Measurements from ENCODE around the gene PPP1R16B. TPM values are rescaled to one million over a fixed set of nuclear protein-coding genes. Genes with fewer than 3 reads are reported as not detected.
"Not testable (repeated sequence)": the region's sequence is repeated elsewhere in the genome, so short reads cannot be mapped to it uniquely, and the experiment has no call there.

The PPP1R16B gene
- total RNA-seq, 2 experiments from 2014 or later: 63.6 to 67.4 TPM

- Mint-ChIP-seq H3K27ac (no peak overlapping the region), H3K36me3 (ENCODE audit: low read depth) (peaks cover 51% of the 10 kb centered on the region), H3K9me3 (no peaks in the 10 kb centered on the region), H3K27me3 (no peaks in the 10 kb centered on the region), H3K4me3 (no peak overlapping the region), H3K4me1 (peaks cover 9% of the 10 kb centered on the region)
- CTCF ChIA-PET: interaction anchor here (0.8 to 1.2 kb wide), 3 partner anchors 9 to 107 kb away, joined by 3 read pairs; no protein-coding TSS in a partner anchor
- no peak for DNase-seq
- POLR2A ChIA-PET: no interaction called here
These were observed 136.4 kb downstream of the PPP1R16B start for GRCh38 chr20:38941726-38942389.

DNA sequence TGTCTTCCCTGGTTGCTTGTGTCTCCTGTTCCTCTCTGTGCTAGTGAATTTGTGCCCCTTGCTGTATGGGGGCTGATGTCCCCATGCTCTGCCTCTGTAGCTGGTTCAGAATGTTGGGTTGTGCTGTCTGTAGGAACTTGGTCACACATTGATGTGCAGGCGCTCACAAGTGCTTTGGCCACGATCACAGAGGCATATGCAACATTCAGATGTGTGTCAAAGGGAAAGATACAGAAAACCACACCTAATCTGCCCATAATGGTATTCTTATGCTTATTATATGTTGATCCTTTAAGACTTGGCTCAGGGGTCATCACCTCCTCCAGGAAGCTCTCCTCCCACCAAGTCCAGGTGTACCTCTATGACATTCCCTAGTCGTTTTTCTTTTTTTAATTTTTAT, 139.5 kb downstream of the PPP1R16B start:
- H3K36me3 Mint-ChIP-seq (ENCODE audit: low read depth): peaks cover 65% of the 10 kb centered on the region
- ChIA-PET POLR2A (no interaction called here), CTCF (no interaction called here)
- H3K9me3 Mint-ChIP-seq: no peaks in the 10 kb centered on the region
- no peak for DNase-seq
- no peak overlapping the region for H3K27ac Mint-ChIP-seq
- H3K27me3 Mint-ChIP-seq: no peaks in the 10 kb centered on the region
- H3K4me3 Mint-ChIP-seq: no peak overlapping the region
- H3K4me1 Mint-ChIP-seq: no peaks in the 10 kb centered on the region

DNA sequence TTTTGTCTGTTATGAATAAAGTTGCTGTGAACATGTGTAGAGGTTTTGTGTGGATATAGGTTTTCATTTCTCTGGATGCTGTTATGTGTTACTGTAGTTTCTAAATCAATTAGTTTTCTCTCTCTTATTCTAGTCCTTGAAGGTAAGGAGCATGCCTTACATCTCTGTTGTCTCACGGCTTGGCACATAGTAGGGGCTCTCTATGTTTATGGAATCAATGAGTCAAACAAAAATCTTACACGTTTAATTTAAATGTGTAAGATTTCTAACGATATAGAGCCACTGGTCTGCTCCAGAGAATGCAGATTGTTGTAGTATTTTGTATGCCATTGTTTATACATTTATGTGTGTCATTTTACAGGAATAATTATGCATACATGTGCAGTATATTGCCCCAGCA, 141.3 kb downstream of the PPP1R16B start:
- Mint-ChIP-seq H3K9me3 (no peaks in the 10 kb centered on the region), H3K4me1 (no peaks in the 10 kb centered on the region), H3K27ac (no peak overlapping the region), H3K36me3 (ENCODE audit: low read depth) (peaks cover 71% of the 10 kb centered on the region), H3K27me3 (no peaks in the 10 kb centered on the region), H3K4me3 (no peak overlapping the region)
- POLR2A ChIA-PET: no interaction called here
- no peak for DNase-seq
- CTCF ChIA-PET: interaction anchor here (0.7 kb wide), 1 partner anchor 21 kb away, joined by 5 read pairs; no protein-coding TSS in a partner anchor

DNA sequence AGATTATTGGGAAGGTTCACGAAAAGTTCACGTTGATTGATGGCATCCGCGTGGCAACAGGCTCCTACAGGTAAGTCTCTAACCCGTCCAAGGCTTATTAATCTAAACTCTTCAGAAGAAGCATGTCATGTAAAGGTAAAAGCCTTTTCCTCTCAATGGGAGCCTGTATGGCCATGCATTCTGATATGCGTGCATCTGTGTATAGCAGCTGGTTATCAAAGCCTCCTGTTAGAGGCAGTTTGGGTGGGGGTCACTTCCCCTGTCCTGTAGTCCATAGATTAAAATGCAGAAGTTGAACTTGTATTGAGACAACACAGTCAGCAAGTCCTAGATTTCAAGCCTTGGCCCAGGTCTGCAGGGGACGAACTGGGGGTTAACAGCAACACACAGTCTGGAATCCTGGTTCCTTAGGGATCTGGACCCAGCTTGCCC, 142.4 kb downstream of the PPP1R16B start:
- Mint-ChIP-seq H3K27ac (no peak overlapping the region), H3K36me3 (ENCODE audit: low read depth) (peaks cover 67% of the 10 kb centered on the region), H3K4me1 (no peaks in the 10 kb centered on the region), H3K9me3 (no peaks in the 10 kb centered on the region), H3K27me3 (no peaks in the 10 kb centered on the region), H3K4me3 (no peak overlapping the region)
- ChIA-PET POLR2A (no interaction called here), CTCF (no interaction called here)
- no peak for DNase-seq

GRCh38 chr20:38950254-38950653, 144.8 kb downstream of the PPP1R16B start:
- H3K27me3 Mint-ChIP-seq: no peaks in the 10 kb centered on the region
- CTCF ChIA-PET: interaction anchor here (0.9 to 1.5 kb wide), 4 partner anchors 9 to 27 kb away, joined by 3 to 5 read pairs (median 3); partner anchors contain the start of gene FAM83D

DNA sequence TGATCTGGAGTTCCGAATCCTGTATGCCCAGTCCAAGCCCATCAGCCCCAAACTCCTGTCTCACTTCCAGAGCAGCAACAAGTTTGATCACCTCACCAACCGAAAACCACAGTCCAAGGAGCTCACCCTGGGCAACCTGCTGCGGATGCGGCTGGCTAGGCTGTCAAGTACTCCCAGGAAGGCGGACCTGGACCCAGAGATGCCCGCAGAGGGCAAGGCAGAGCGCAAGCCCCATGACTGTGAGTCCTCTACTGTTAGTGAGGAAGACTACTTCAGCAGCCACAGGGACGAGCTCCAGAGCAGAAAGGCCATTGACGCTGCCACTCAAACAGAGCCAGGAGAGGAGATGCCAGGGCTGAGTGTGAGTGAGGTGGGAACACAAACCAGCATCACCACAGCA, 146.1 kb downstream of the PPP1R16B start:
- H3K4me1 Mint-ChIP-seq: peaks cover 2% of the 10 kb centered on the region
- no peak overlapping the region for H3K27ac Mint-ChIP-seq
- no peaks in the 10 kb centered on the region for H3K27me3 Mint-ChIP-seq
- no peak overlapping the region for H3K4me3 Mint-ChIP-seq
- H3K36me3 Mint-ChIP-seq (ENCODE audit: low read depth): peaks cover 57% of the 10 kb centered on the region
- POLR2A ChIA-PET: interaction anchor here (0.7 kb wide), 1 partner anchor 11 kb away, joined by 3 read pairs; the partner anchor contains the start of gene DHX35
- no peaks in the 10 kb centered on the region for H3K9me3 Mint-ChIP-seq
- CTCF ChIA-PET: interaction anchor here (1.4 kb wide), 1 partner anchor 13 kb away, joined by 3 read pairs; no protein-coding TSS in a partner anchor
- no peak for DNase-seq

More at GRCh38 chr20:38950254-38950653, 144.8 kb downstream of the PPP1R16B start:
- H3K9me3 Mint-ChIP-seq: no peaks in the 10 kb centered on the region
- no peak for DNase-seq
- H3K36me3 Mint-ChIP-seq (ENCODE audit: low read depth): peaks cover 61% of the 10 kb centered on the region
- H3K4me1 Mint-ChIP-seq: peaks cover 2% of the 10 kb centered on the region
- H3K4me3 Mint-ChIP-seq: no peak overlapping the region
- POLR2A ChIA-PET: no interaction called here
- H3K27ac Mint-ChIP-seq: no peak overlapping the region

DNA sequence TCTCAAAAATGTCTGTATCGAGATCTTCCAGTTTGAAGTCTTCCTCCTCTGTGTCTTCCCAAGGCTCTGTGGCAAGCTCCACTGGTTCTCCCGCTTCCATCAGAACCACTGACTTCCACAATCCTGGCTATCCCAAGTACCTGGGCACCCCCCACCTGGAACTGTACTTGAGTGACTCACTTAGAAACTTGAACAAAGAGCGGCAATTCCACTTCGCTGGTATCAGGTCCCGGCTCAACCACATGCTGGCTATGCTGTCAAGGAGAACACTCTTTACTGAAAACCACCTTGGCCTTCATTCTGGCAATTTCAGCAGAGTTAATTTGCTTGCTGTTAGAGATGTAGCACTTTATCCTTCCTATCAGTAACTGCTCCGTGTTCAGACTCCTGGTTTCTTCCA, 146.7 kb downstream of the PPP1R16B start:
- H3K27ac Mint-ChIP-seq: no peak overlapping the region
- no peaks in the 10 kb centered on the region for H3K9me3 Mint-ChIP-seq
- ChIA-PET POLR2A (no interaction called here), CTCF (interaction anchor here (1.6 kb wide), 1 partner anchor 9 kb away, joined by 3 read pairs; no protein-coding TSS in a partner anchor)
- H3K36me3 Mint-ChIP-seq (ENCODE audit: low read depth): peaks cover 51% of the 10 kb centered on the region
- DNase-seq: no peak
- H3K27me3 Mint-ChIP-seq: no peaks in the 10 kb centered on the region
- H3K4me3 Mint-ChIP-seq: no peak overlapping the region
- H3K4me1 Mint-ChIP-seq: peaks cover 2% of the 10 kb centered on the region

GRCh38 chr20:38953630-38954340, 148.3 kb downstream of the PPP1R16B start:
- peaks cover 37% of the 10 kb centered on the region for H3K36me3 Mint-ChIP-seq (ENCODE audit: low read depth)
- peaks cover 2% of the 10 kb centered on the region for H3K4me1 Mint-ChIP-seq
- no peaks in the 10 kb centered on the region for H3K27me3 Mint-ChIP-seq
- DNase-seq: no peak
- ChIA-PET POLR2A (no interaction called here), CTCF (interaction anchor here (1.6 kb wide), 1 partner anchor 8 kb away, joined by 3 read pairs; no protein-coding TSS in a partner anchor)
- H3K27ac Mint-ChIP-seq: no peak overlapping the region
- H3K4me3 Mint-ChIP-seq: no peak overlapping the region
- H3K9me3 Mint-ChIP-seq: no peaks in the 10 kb centered on the region

DNA sequence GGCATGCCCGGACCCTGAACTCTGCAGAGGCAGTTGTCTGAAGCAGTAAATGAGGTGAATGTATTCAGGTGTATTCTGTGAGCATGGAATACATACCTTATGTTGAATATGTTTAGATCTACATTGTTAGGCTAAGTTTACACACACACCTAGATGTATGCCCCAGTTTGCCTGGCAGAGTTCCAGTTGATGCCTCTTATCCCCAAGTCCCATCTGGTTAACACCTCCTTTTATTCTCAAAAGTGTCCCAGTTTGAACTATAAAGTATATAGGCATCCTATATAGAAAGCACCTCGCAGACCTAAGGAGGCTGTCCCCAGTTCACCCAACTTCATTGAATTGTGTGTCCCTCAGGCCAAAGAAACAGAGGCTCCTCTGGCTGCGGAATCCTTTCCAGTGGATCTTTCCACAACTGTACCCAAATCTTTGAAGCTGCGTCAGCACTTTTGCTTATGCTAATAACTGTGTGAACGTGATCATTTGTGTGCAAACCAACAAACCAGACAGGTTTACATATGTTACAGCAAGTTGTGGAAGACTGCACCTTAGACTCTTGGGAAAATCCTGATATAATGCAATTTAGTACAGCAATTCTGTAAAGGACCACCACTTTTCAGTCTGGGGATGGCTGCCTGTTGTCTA, 151.9 kb downstream of the PPP1R16B start:
- no peaks in the 10 kb centered on the region for H3K27me3 Mint-ChIP-seq
- DNase-seq: no peak
- H3K4me3 Mint-ChIP-seq: no peak overlapping the region

GRCh38 chr20:38957915-38958485, 152.5 kb downstream of the PPP1R16B start:
- no peaks in the 10 kb centered on the region for H3K9me3 Mint-ChIP-seq
- peaks cover 7% of the 10 kb centered on the region for H3K36me3 Mint-ChIP-seq (ENCODE audit: low read depth)
- ChIA-PET CTCF (interaction anchor here (1.3 kb wide), 1 partner anchor 56 kb away, joined by 3 read pairs; no protein-coding TSS in a partner anchor), POLR2A (no interaction called here)
- DNase-seq: no peak
- H3K4me3 Mint-ChIP-seq: no peak overlapping the region
- H3K27ac Mint-ChIP-seq: no peak overlapping the region
- no peaks in the 10 kb centered on the region for H3K27me3 Mint-ChIP-seq
- peaks cover 16% of the 10 kb centered on the region for H3K4me1 Mint-ChIP-seq

More for the DNA sequence above, 151.9 kb downstream of the PPP1R16B start:
- no peaks in the 10 kb centered on the region for H3K9me3 Mint-ChIP-seq
- POLR2A ChIA-PET: no interaction called here
- peaks cover 13% of the 10 kb centered on the region for H3K4me1 Mint-ChIP-seq
- CTCF ChIA-PET: no interaction called here
- H3K27ac Mint-ChIP-seq: no peak overlapping the region
- peaks cover 10% of the 10 kb centered on the region for H3K36me3 Mint-ChIP-seq (ENCODE audit: low read depth)

GRCh38 chr20:38960187-38960687, 154.7 kb downstream of the PPP1R16B start:
- CTCF ChIA-PET: interaction anchor here (1.0 to 3.3 kb wide), 2 partner anchors 22 to 90 kb away, joined by 4 to 17 read pairs; no protein-coding TSS in a partner anchor
- H3K27ac Mint-ChIP-seq; DNase-seq; H3K36me3 Mint-ChIP-seq (ENCODE audit: low read depth); H3K4me3 Mint-ChIP-seq; H3K27me3 Mint-ChIP-seq; H3K9me3 Mint-ChIP-seq; POLR2A ChIA-PET: not testable (repeated sequence)
- peaks cover 31% of the 10 kb centered on the region for H3K4me1 Mint-ChIP-seq

- H3K27ac Mint-ChIP-seq: peak overlapping the region; percentile 94
- DNase-seq: peak; percentile 18
- peak overlapping the region; percentile 80 for H3K4me3 Mint-ChIP-seq
- POLR2A ChIA-PET: interaction anchor here (1.0 kb wide), 1 partner anchor 18 kb away, joined by 3 read pairs; no protein-coding TSS in a partner anchor
- H3K4me1 Mint-ChIP-seq: peaks cover 31% of the 10 kb centered on the region
- H3K27me3 Mint-ChIP-seq: no peaks in the 10 kb centered on the region
- no peaks in the 10 kb centered on the region for H3K9me3 Mint-ChIP-seq
- peaks cover 5% of the 10 kb centered on the region for H3K36me3 Mint-ChIP-seq (ENCODE audit: low read depth)
- CTCF ChIA-PET: interaction anchor here (0.9 to 3.3 kb wide), 10 partner anchors 9 to 156 kb away, joined by 3 to 17 read pairs (median 4); partner anchors contain the start of genes FAM83D and PPP1R16B
These were observed 156.1 kb downstream of the PPP1R16B start for GRCh38 chr20:38961530-38962043.

All from activated CD4-positive, alpha-beta T cell treated with anti-CD3 and anti-CD28 coated beads, Interleukin-2, amount 10 ng/mL, durations not matched to agents 7 days and 5 days (primary cell).